H1 (cell line): Measurements from ENCODE around the gene P3H3. TPM values are rescaled to one million over a fixed set of nuclear protein-coding genes. Genes with fewer than 3 reads are reported as not detected.

Experiments used
- KDM4A ChIP-seq: IDR thresholded peaks from one replicate; pipeline ENCODE4 v1.7.1; 2012; ENCODE audit warnings: low read depth, mild to moderate bottlenecking, moderate library complexity, low read length, inconsistent platforms; ENCODE audit not compliant: severe bottlenecking
- POLR2A ChIP-seq, 2 experiments: IDR thresholded peaks; 1 replicate in 1 of 2; 2 replicates in 1 of 2; pipeline ENCODE4 v1.6.1; 2011; ENCODE audit warnings: low read depth in 2 of 2, low read length in 2 of 2, mild to moderate bottlenecking in 2 of 2; ENCODE audit errors: control extremely low read depth in 1 of 2
- RNF2 ChIP-seq: fragments of 200-900, 300-1000 bp; sonication (generic); IDR thresholded peaks from 2 replicates; pipeline ENCODE4 v1.7.1; 2016; ENCODE audit warnings: borderline replicate concordance, low read depth, mild to moderate bottlenecking, antibody characterized with exemption, low read length; ENCODE audit not compliant: poor library complexity, severe bottlenecking; ENCODE audit errors: missing control alignments
- SP4 ChIP-seq: IDR thresholded peaks from 2 replicates; pipeline ENCODE4 v1.6.1; 2012; ENCODE audit warnings: low read length, inconsistent platforms
- polyA plus RNA-seq, 7 experiments: library from polyadenylated mRNA; depleted of rRNA in 3 of 7; stranded (reverse) in 5 of 7; unstranded in 2 of 7; fragments of >200 nt in 5 of 7; fragments of 200-250 nt in 2 of 7; gene quantifications; 1 replicate in 5 of 7; 2 replicates in 1 of 7; 4 replicates in 1 of 7; pipeline versions ENCODE4 v1.2.1 to v1.2.3, GENCODE V29; 2011 to 2013; ENCODE audit warnings: missing spikeins in 2 of 7, mixed read lengths in 2 of 7
- total RNA-seq: library from RNA; stranded (reverse); fragmentation: NEBNext Ultra II Directional; extraction: Animal tissue kit (Norgen Biotek cat#: 25700); gene quantifications from 2 replicates; pipeline ENCODE4 v1.2.1, GENCODE V29; 2021

P3H3 gene
- total and polyA plus RNA-seq, 2 of the 8 experiments (the other 6 are each of a cell fraction or from before 2014, with no cell fraction given) = 22.9 to 43.5 TPM

DNA sequence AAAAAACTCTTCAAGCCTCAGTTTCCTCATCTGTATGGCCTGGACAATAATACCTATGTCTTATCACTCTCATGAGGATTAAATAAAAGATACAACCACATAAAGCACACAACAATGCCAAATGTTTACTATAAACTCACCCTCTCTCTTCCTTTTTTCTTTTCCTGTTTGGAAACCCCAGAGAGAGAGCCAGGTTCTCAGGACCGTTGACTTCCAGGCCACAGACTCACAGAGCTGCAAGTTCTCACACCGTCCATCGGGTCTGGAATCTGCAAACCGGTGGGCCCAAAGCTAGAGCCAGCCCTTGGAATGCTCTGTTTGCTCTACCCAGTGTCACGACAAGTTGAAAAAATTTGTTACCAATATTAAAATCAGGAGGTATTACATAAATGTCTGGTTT is 43.4 kb upstream of the P3H3 start (continued):
- TF ChIP-seq RNF2 (no peak), POLR2A (IDR thresholded peaks at IDR 0.05; ENCODE audit: control extremely low read depth in 1 of 2, low read depth in 2 of 2, low read length in 2 of 2) (no peak), KDM4A (no peak), SP4 (no peak)
